Measurements from ENCODE around the gene SDS. TPM values are rescaled to one million over a fixed set of nuclear protein-coding genes. Genes with fewer than 3 reads are reported as not detected.

The SDS gene
- total RNA-seq, 1 experiment from 2014 or later, result not detected

DNA sequence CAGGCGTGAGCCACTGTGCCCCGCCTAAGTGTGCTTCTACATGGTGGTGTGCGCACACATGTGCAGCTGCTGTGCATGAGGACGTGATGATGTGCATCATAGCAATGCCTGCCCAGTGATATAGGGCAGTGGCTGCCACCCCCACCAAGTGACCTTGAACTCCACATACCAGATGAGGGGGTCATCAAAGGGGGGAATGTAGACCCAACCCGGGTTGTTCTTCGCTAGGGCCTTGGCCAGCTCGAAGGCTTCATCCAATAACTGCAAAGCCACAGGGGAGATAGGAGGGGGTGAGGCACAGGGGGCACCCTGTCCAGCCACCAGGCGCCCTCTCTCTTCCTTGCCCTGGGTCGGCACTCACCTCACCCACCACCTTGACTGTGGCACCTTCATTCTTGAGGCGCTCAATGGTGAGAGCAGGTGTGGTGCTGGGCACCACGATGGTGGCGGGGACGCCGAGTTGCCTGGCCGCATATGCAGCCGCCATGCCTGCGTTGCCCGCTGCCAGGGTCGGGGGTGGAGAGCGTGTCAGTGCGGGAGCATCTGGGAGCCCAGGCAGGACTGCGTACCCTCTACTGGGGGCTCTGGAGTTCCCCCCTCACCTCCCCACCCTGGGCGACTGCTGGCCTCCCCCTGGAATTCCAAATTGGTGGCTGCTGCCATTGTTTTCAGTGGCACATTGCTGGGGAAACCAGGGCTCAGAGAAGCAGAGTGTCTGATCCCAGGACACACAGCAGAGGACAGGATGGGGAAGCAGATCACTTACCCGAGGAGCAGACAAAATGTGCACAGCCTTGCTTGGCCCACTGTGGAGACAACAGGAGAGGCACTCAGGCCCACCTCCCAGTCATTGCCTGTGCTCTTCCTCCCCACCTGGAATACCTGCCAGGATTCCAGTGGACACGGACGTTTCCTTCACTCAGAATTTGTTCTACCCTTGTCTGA, 5.1 kb downstream of the SDS start:
- POLR2A ChIA-PET, result no interaction called here
- intact Hi-C loops (cut with micrococcal nuclease), result no loop called here
- TF ChIP-seq, protein P1, sequence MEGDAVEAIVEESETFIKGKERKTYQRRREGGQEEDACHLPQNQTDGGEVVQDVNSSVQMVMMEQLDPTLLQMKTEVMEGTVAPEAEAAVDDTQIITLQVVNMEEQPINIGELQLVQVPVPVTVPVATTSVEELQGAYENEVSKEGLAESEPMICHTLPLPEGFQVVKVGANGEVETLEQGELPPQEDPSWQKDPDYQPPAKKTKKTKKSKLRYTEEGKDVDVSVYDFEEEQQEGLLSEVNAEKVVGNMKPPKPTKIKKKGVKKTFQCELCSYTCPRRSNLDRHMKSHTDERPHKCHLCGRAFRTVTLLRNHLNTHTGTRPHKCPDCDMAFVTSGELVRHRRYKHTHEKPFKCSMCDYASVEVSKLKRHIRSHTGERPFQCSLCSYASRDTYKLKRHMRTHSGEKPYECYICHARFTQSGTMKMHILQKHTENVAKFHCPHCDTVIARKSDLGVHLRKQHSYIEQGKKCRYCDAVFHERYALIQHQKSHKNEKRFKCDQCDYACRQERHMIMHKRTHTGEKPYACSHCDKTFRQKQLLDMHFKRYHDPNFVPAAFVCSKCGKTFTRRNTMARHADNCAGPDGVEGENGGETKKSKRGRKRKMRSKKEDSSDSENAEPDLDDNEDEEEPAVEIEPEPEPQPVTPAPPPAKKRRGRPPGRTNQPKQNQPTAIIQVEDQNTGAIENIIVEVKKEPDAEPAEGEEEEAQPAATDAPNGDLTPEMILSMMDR (IDR thresholded peaks at IDR 0.05; ENCODE audit: unreplicated experiment), result no peak
- no TSS peak for BruUV-seq (replicated peaks)
- H3K4me1 Mint-ChIP-seq (ENCODE audit: insufficient read depth, unreplicated experiment), result no peaks in the 10 kb centered on the region
- no peak overlapping the region for H3K27ac Mint-ChIP-seq (ENCODE audit: low read depth, unreplicated experiment)
- H3K4me3 Mint-ChIP-seq (ENCODE audit: unreplicated experiment), result no peak overlapping the region
- CTCF ChIA-PET, result no interaction called here
- H3K9me3 Mint-ChIP-seq (ENCODE audit: unreplicated experiment), result no peaks in the 10 kb centered on the region
- no peaks in the 10 kb centered on the region for H3K27me3 Mint-ChIP-seq (ENCODE audit: insufficient read depth, unreplicated experiment)
- H3K36me3 Mint-ChIP-seq (ENCODE audit: insufficient read depth, unreplicated experiment), result peaks cover 6% of the 10 kb centered on the region
- no peak for DNase-seq (ENCODE audit: unreplicated experiment)

DNA sequence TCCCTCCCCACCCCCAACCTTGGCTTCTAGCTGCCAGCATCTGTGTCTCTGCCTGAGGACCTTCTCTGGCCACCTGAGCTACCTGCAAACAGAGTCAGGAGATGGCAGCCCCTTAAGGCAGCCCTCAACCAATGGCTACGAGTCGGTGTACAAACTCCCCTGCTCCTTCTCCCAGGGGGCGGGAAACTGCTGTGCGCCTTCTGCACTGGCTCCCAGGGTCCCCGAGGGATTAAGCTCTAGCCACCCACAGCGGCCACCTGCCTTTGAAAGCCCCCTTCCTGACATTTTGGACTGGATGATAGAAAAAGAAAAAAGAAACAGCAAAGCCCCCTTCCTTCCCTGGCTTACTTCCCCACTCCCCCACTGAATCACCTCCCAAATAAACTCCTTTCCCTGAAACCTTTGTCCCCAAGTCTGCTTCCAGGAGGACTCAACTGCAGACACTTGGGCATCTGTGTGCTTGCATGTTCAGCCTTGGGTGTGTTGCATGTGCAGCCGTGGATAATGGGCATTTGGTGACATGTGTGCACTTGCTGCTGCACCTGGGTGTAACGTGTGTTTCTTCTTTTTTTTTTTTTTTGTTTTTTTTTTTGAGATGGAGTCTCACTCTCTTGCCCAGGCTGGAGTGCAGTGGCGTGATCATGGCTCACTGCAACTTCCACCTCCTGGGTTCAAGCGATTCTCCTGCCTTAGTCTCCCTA, 6.0 kb downstream of the SDS start:
- Mint-ChIP-seq H3K27me3 (ENCODE audit: insufficient read depth, unreplicated experiment) (no peaks in the 10 kb centered on the region), H3K4me1 (ENCODE audit: insufficient read depth, unreplicated experiment) (no peaks in the 10 kb centered on the region), H3K4me3 (ENCODE audit: unreplicated experiment) (no peak overlapping the region), H3K27ac (ENCODE audit: low read depth, unreplicated experiment) (no peak overlapping the region), H3K36me3 (ENCODE audit: insufficient read depth, unreplicated experiment) (peaks cover 6% of the 10 kb centered on the region), H3K9me3 (ENCODE audit: unreplicated experiment) (no peaks in the 10 kb centered on the region)
- intact Hi-C loops (cut with micrococcal nuclease), result no loop called here
- no peak for DNase-seq (ENCODE audit: unreplicated experiment)
- ChIA-PET POLR2A (interaction anchor here (0.6 to 1.1 kb wide), 2 partner anchors 10 to 20 kb away, joined by 3 read pairs; no protein-coding TSS in a partner anchor), CTCF (interaction anchor here (1.0 kb wide), 1 partner anchor 10 kb away, joined by 3 read pairs; no protein-coding TSS in a partner anchor)
- TF ChIP-seq, protein P1 (IDR thresholded peaks at IDR 0.05; ENCODE audit: unreplicated experiment), result no peak
- BruUV-seq (replicated peaks), result no TSS peak

DNA sequence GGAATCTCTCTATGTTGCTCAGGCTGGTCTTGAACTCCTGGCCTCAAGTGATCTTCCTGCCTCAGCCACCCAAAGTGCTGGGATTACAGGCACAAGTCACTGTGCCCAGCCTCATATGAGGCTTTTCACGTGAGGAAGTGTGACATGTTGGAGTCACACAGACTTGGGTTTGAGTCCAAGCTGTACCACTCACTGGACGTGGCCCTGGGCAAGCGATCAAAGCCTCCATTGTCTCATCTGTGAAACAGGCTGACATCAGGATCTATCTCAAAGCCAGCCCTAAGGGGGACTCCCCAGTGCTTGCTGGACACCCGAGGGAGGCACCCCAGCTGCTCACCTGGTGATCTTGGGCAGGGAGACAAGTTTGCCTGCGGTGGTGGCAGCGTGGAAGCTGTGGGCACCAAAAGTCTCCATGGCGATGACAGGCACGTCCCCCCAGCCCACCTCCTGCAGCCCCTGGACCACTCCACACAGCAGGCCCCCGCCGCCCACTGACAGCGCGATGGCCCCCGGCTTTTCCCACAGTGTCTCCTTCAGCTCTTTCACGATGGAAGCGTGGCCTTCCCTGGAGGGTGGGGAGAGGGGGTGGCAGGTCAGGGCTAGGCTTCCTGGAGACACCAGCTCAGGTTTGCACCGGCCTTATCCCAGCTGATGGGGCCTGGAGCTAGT, 6.7 kb downstream of the SDS start:
- TF ChIP-seq, protein P1 (IDR thresholded peaks at IDR 0.05; ENCODE audit: unreplicated experiment), result no peak
- CTCF ChIA-PET, result interaction anchor here (1.0 kb wide), 1 partner anchor 9 kb away, joined by 3 read pairs; no protein-coding TSS in a partner anchor
- no TSS peak for BruUV-seq (replicated peaks)

DNA sequence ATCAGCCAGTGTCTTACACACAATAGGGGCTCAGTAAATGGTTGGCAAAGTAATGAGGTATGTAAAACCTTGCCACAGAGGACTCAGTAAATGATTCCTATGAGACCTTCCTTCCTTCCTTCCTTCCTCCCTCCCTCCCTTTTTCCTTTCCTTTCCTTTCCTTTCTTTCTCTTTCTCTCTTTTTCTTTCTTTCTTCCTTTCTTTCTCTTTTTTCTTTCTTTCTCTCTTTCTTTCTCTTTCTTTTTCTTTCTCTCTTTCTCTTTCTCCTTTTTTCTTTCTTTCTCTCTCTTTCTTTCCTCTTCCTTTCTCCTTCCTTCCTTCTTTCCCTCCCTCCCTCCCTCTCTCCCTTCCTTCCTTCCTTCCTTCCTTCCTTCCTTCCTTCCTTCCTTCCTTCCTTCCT, 7.5 kb downstream of the SDS start:
- no peaks in the 10 kb centered on the region for H3K27me3 Mint-ChIP-seq (ENCODE audit: insufficient read depth, unreplicated experiment)
- ChIA-PET POLR2A (no interaction called here), CTCF (no interaction called here)
- no peak for DNase-seq (ENCODE audit: unreplicated experiment)
- BruUV-seq (replicated peaks), result no TSS peak
- H3K9me3 Mint-ChIP-seq (ENCODE audit: unreplicated experiment), result no peaks in the 10 kb centered on the region
- H3K36me3 Mint-ChIP-seq (ENCODE audit: insufficient read depth, unreplicated experiment), result peaks cover 6% of the 10 kb centered on the region
- TF ChIP-seq, protein P1 (IDR thresholded peaks at IDR 0.05; ENCODE audit: unreplicated experiment), result no peak
- no peaks in the 10 kb centered on the region for H3K4me1 Mint-ChIP-seq (ENCODE audit: insufficient read depth, unreplicated experiment)
- intact Hi-C loops (cut with micrococcal nuclease), result no loop called here
- H3K27ac Mint-ChIP-seq (ENCODE audit: low read depth, unreplicated experiment), result no peak overlapping the region
- no peak overlapping the region for H3K4me3 Mint-ChIP-seq (ENCODE audit: unreplicated experiment)

More for the DNA sequence above, 6.7 kb downstream of the SDS start:
- Mint-ChIP-seq H3K27ac (ENCODE audit: low read depth, unreplicated experiment) (no peak overlapping the region), H3K36me3 (ENCODE audit: insufficient read depth, unreplicated experiment) (peaks cover 6% of the 10 kb centered on the region), H3K4me3 (ENCODE audit: unreplicated experiment) (no peak overlapping the region), H3K27me3 (ENCODE audit: insufficient read depth, unreplicated experiment) (no peaks in the 10 kb centered on the region), H3K4me1 (ENCODE audit: insufficient read depth, unreplicated experiment) (no peaks in the 10 kb centered on the region), H3K9me3 (ENCODE audit: unreplicated experiment) (no peaks in the 10 kb centered on the region)
- intact Hi-C loops (cut with micrococcal nuclease), result no loop called here
- POLR2A ChIA-PET, result interaction anchor here (0.6 to 1.1 kb wide), 2 partner anchors 11 to 21 kb away, joined by 3 read pairs; no protein-coding TSS in a partner anchor
- DNase-seq (ENCODE audit: unreplicated experiment), result no peak

All from MCF 10A (cell line).